HEK293 (cell line): ENCODE results near the gene CTNNA2.

Experiments used
- CTCF ChIA-PET: fragments of 350-600 bp; formaldehyde crosslinking; extraction: SDS; loops from one replicate; lab custom pipeline; 2021; ENCODE audit warnings: antibody characterized with exemption; lab: Yijun Ruan, JAX
- POLR2A ChIA-PET: fragments of 300-600 bp; formaldehyde crosslinking; extraction: SDS; loops from one replicate; lab custom pipeline; 2020; ENCODE audit warnings: antibody characterized with exemption, inconsistent platforms; lab: Yijun Ruan, JAX
- H3K27ac ChIP-seq: fragments of 200-500 bp; sonication (Bioruptor generic); 2 replicates; pipeline ENCODE4 v1.5.1; 2014; ENCODE audit warnings: low read depth, low read length, control low read depth, inconsistent platforms; ENCODE audit errors: extremely low read depth
- H3K36me3 ChIP-seq, 2 experiments: fragments of 200-500 bp in 1 of 2; sonication (Bioruptor generic) in 1 of 2; 1 replicate in 1 of 2; 2 replicates in 1 of 2; pipeline ENCODE4 v1.5.1; 2014 to 2017; ENCODE audit warnings: inconsistent platforms in 2 of 2, low read length in 2 of 2; ENCODE audit not compliant: control insufficient read depth in 2 of 2, insufficient read depth in 1 of 2
- H3K4me1 ChIP-seq: fragments of 200-500 bp; sonication (Bioruptor generic); 2 replicates; pipeline ENCODE4 v1.5.1; 2014; ENCODE audit warnings: mild to moderate bottlenecking, low read length, inconsistent platforms; ENCODE audit not compliant: control insufficient read depth, insufficient read depth
- H3K4me3 ChIP-seq: 2 replicates; pipeline ENCODE4 v1.5.1; 2011; ENCODE audit warnings: low read depth, mild to moderate bottlenecking, control low read depth, low read length, moderate library complexity
- H3K9me3 ChIP-seq: fragments of 200-500 bp; sonication (Bioruptor generic); 2 replicates; pipeline ENCODE4 v1.5.1; 2014; ENCODE audit warnings: low read depth, low read length, inconsistent platforms; ENCODE audit not compliant: control insufficient read depth, insufficient read depth
- EGR2 ChIP-seq: fragments of 450-650 bp; formaldehyde crosslinking; IDR thresholded peaks from 2 replicates; pipeline ENCODE4 v1.5.1; 2016; ENCODE audit warnings: low read depth, missing biosample characterization, missing genetic modification characterization
- GFI1B ChIP-seq: fragments of 450-650 bp; formaldehyde crosslinking; IDR thresholded peaks from 2 replicates; pipeline ENCODE4 v1.5.1; 2016; ENCODE audit warnings: missing biosample characterization, missing genetic modification characterization
- GLIS2 ChIP-seq: fragments of 450-650 bp; formaldehyde crosslinking; IDR thresholded peaks from 2 replicates; pipeline ENCODE4 v1.5.1; 2016; ENCODE audit warnings: missing biosample characterization, missing genetic modification characterization
- MEIS1 ChIP-seq: sonication (generic); formaldehyde crosslinking; IDR thresholded peaks from 2 replicates; pipeline ENCODE4 v1.8.1; 2022; ENCODE audit warnings: missing genetic modification reagents, mild to moderate bottlenecking, borderline replicate concordance
- SALL2 ChIP-seq: fragments of 450-650 bp; formaldehyde crosslinking; IDR thresholded peaks from 2 replicates; pipeline ENCODE4 v1.5.0; 2017; ENCODE audit warnings: missing biosample characterization, mild to moderate bottlenecking, missing genetic modification characterization, borderline replicate concordance
- ZBTB20 ChIP-seq: fragments of 450-650 bp; formaldehyde crosslinking; IDR thresholded peaks from 2 replicates; pipeline ENCODE4 v1.5.1; 2016; ENCODE audit warnings: missing biosample characterization, missing genetic modification characterization
- ZBTB49 ChIP-seq: fragments of 450-650 bp; formaldehyde crosslinking; IDR thresholded peaks from 2 replicates; pipeline ENCODE4 v1.5.1; 2016; ENCODE audit warnings: missing biosample characterization, missing genetic modification characterization, low read depth
- ZNF140 ChIP-seq: fragments of 450-650 bp; formaldehyde crosslinking; IDR thresholded peaks from 2 replicates; pipeline ENCODE4 v1.5.1; 2016; ENCODE audit warnings: missing biosample characterization, missing genetic modification characterization
- ZNF174 ChIP-seq: fragments of 450-650 bp; formaldehyde crosslinking; IDR thresholded peaks from 2 replicates; pipeline ENCODE4 v1.5.0; 2017; ENCODE audit warnings: missing biosample characterization, mild to moderate bottlenecking, missing genetic modification characterization
- ZNF211 ChIP-seq: fragments of 450-650 bp; formaldehyde crosslinking; IDR thresholded peaks from 2 replicates; pipeline ENCODE4 v1.5.1; 2016; ENCODE audit warnings: low read depth, missing biosample characterization, missing genetic modification characterization
- ZNF214 ChIP-seq: fragments of 450-650 bp; formaldehyde crosslinking; IDR thresholded peaks from 2 replicates; pipeline ENCODE4 v1.5.1; 2017; ENCODE audit warnings: missing biosample characterization, mild to moderate bottlenecking, missing genetic modification characterization, borderline replicate concordance
- ZNF266 ChIP-seq: fragments of 450-650 bp; formaldehyde crosslinking; IDR thresholded peaks from 2 replicates; pipeline ENCODE4 v1.5.1; 2016; ENCODE audit warnings: missing biosample characterization, missing genetic modification characterization, low read depth
- ZNF280D ChIP-seq: fragments of 450-650 bp; formaldehyde crosslinking; IDR thresholded peaks from 2 replicates; pipeline ENCODE4 v1.5.1; 2016; ENCODE audit warnings: missing biosample characterization, missing genetic modification characterization
- ZNF341 ChIP-seq: fragments of 450-650 bp; formaldehyde crosslinking; IDR thresholded peaks from 2 replicates; pipeline ENCODE4; 2016; ENCODE audit warnings: low read depth, missing biosample characterization, missing genetic modification characterization
- ZNF394 ChIP-seq: fragments of 450-650 bp; formaldehyde crosslinking; IDR thresholded peaks from 2 replicates; pipeline ENCODE4 v1.5.1; 2016; ENCODE audit warnings: missing biosample characterization, missing genetic modification characterization, mild to moderate bottlenecking, moderate library complexity, borderline replicate concordance
- ZNF600 ChIP-seq: fragments of 450-650 bp; formaldehyde crosslinking; IDR thresholded peaks from 2 replicates; pipeline ENCODE4 v1.5.1; 2016; ENCODE audit warnings: missing biosample characterization, missing genetic modification characterization
- ZNF623 ChIP-seq: fragments of 450-650 bp; formaldehyde crosslinking; IDR thresholded peaks from 2 replicates; pipeline ENCODE4 v1.5.1; 2016; ENCODE audit warnings: missing biosample characterization, missing genetic modification characterization
- ZNF639 ChIP-seq: fragments of 450-650 bp; formaldehyde crosslinking; IDR thresholded peaks from 2 replicates; pipeline ENCODE4 v1.5.1; 2016; ENCODE audit warnings: missing biosample characterization, missing genetic modification characterization
- ZNF792 ChIP-seq: fragments of 450-650 bp; formaldehyde crosslinking; IDR thresholded peaks from 2 replicates; pipeline ENCODE4 v1.5.1; 2016; ENCODE audit warnings: missing biosample characterization, missing genetic modification characterization
- TF ChIP-seq, protein P1 (sequence below): fragments of 450-650 bp; formaldehyde crosslinking; IDR thresholded peaks from 2 replicates; pipeline ENCODE4 v1.5.1; 2016; ENCODE audit warnings: missing biosample characterization, missing genetic modification characterization
- TF ChIP-seq, protein P2 (sequence below): fragments of 450-650 bp; formaldehyde crosslinking; IDR thresholded peaks from 2 replicates; pipeline ENCODE4 v1.5.1; 2016; ENCODE audit warnings: missing biosample characterization, missing genetic modification characterization, low read depth

CTNNA2 gene

DNA sequence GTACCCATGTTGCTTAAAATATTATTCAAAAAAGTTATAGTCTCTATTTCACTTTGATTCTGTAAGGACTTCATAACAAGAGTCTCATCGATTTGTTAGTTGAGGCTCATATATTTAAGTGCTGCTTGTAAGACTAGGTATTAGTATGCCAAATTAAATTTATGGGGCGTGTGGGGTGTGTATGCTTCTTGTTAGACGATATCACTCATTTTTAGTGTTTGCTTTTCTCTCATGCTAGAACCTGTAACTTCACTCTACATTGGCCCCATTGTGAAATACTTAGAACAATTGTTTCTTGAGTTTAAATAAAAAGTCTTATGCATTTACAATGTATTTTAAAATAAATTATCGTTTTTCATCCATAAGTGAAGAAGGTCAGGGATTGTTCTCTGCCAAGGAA lies 63.6 kb downstream of the CTNNA2 start:
- TF ChIP-seq ZBTB20 (tag by site-specific recombination) (no peak), ZNF280D (tag by site-specific recombination) (no peak), ZNF211 (tag by site-specific recombination) (no peak), ZNF266 (tag by site-specific recombination) (no peak), ZNF341 (tag by site-specific recombination) (no peak), EGR2 (tag by site-specific recombination) (no peak), ZNF639 (tag by site-specific recombination) (no peak), ZNF394 (tag by site-specific recombination) (no peak), ZNF174 (no peak), ZNF140 (tag by site-specific recombination) (no peak), SALL2 (tag by site-specific recombination) (no peak), GFI1B (tag by site-specific recombination) (no peak), ZNF792 (tag by site-specific recombination) (no peak), ZNF214 (no peak), ZNF600 (no peak)
- TF ChIP-seq, protein P1, sequence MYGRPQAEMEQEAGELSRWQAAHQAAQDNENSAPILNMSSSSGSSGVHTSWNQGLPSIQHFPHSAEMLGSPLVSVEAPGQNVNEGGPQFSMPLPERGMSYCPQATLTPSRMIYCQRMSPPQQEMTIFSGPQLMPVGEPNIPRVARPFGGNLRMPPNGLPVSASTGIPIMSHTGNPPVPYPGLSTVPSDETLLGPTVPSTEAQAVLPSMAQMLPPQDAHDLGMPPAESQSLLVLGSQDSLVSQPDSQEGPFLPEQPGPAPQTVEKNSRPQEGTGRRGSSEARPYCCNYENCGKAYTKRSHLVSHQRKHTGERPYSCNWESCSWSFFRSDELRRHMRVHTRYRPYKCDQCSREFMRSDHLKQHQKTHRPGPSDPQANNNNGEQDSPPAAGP, result no peak
- no peaks in the 10 kb centered on the region for H3K9me3 ChIP-seq
- H3K4me1 ChIP-seq, result no peaks in the 10 kb centered on the region
- no peaks in the 10 kb centered on the region for H3K36me3 ChIP-seq
- no peak overlapping the region for H3K27ac ChIP-seq
- POLR2A ChIA-PET, result no interaction called here
- H3K4me3 ChIP-seq, result no peak overlapping the region
- CTCF ChIA-PET, result no interaction called here

DNA sequence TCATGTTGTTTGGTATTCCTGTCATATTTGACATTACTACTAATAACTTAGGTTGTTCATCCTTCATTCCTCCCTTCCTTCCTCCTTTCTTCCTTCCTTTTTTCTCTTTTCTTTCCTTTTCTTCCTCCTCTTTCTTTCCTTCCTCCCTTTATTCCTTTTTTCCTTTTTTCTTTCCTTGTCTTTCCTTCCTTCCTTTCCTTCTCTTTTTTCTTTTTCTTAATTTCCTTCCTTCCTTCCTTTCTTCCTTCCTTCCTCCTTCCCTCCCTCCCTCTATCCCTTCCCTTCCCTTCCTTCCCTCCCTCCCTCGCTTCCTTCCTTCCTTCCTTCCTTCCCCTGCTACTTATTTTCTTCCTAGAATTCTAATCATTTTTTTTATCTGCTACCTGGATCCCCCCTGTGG lies 66.1 kb downstream of the CTNNA2 start:
- Histone ChIP-seq H3K27ac (no peak overlapping the region), H3K9me3 (no peaks in the 10 kb centered on the region), H3K36me3 (no peaks in the 10 kb centered on the region), H3K4me3 (no peak overlapping the region), H3K4me1 (no peaks in the 10 kb centered on the region)
- ChIA-PET CTCF (no interaction called here), POLR2A (no interaction called here)
- TF ChIP-seq MEIS1 (CRISPR knock-in tag) (no peak), ZNF623 (tag by site-specific recombination) (no peak), GLIS2 (no peak), ZBTB49 (no peak)
- TF ChIP-seq, protein P2, sequence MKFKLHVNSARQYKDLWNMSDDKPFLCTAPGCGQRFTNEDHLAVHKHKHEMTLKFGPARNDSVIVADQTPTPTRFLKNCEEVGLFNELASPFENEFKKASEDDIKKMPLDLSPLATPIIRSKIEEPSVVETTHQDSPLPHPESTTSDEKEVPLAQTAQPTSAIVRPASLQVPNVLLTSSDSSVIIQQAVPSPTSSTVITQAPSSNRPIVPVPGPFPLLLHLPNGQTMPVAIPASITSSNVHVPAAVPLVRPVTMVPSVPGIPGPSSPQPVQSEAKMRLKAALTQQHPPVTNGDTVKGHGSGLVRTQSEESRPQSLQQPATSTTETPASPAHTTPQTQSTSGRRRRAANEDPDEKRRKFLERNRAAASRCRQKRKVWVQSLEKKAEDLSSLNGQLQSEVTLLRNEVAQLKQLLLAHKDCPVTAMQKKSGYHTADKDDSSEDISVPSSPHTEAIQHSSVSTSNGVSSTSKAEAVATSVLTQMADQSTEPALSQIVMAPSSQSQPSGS (tag by site-specific recombination), result no peak
